Activated B cell treated with CpG ODN at 0.5 μM for 24 hours (primary cell): ENCODE results near the gene DIABLO. TPM values are rescaled to one million over a fixed set of nuclear protein-coding genes. Genes with fewer than 3 reads are reported as not detected.
A peak's percentile ranks its signal among the peaks of the same experiment; 100 is the strongest.

ENCODE experiments used
- ATAC-seq: fragments of 200-7000 bp; cut with Tn5 transposase; one replicate; pipeline ENCODE4 v1.10.0; 2021; ENCODE audit warnings: low read depth, mild to moderate bottlenecking, moderate library complexity
- CTCF ChIA-PET: fragments of 350-600 bp; sonication (Branson Sonifier 250); formaldehyde crosslinking; loops from one replicate; lab custom pipeline; 2021; ENCODE audit warnings: antibody characterized with exemption; lab: Charles Lee
- POLR2A ChIA-PET: fragments of 350-600 bp; sonication (Branson Sonifier 250); formaldehyde crosslinking; loops from one replicate; lab custom pipeline; 2021; ENCODE audit warnings: antibody characterized with exemption; lab: Charles Lee
- DNase-seq: peaks from one replicate; pipeline ENCODE4 v3.0.0; 2022
- H3K27ac Mint-ChIP-seq: one replicate; pipeline ENCODE4 v1.8.0; 2020; ENCODE audit warnings: mixed read lengths
- H3K27me3 Mint-ChIP-seq: one replicate; pipeline ENCODE4 v1.8.0; 2021; ENCODE audit warnings: mixed read lengths
- H3K36me3 Mint-ChIP-seq: one replicate; pipeline ENCODE4 v1.8.0; 2021; ENCODE audit warnings: low read depth, mixed read lengths
- H3K4me1 Mint-ChIP-seq: one replicate; pipeline ENCODE4 v1.8.0; 2021; ENCODE audit warnings: mixed read lengths
- H3K4me3 Mint-ChIP-seq: one replicate; pipeline ENCODE4 v1.8.0; 2020; ENCODE audit warnings: mild to moderate bottlenecking, mixed read lengths
- H3K9me3 Mint-ChIP-seq: one replicate; pipeline ENCODE4 v1.8.0; 2020; ENCODE audit warnings: mixed read lengths
- CTCF ChIP-seq: fragments of 200-600 bp; IDR thresholded peaks from one replicate; pipeline ENCODE4 v1.8.0; 2022; ENCODE audit warnings: antibody characterized with exemption, mild to moderate bottlenecking
- intact Hi-C: fragments of 100-400 bp; cut with micrococcal nuclease; formaldehyde crosslinking; loops from one replicate; pipeline ENCODE4 v1.15.1; 2024
- total RNA-seq: library from RNA; stranded (reverse); gene quantifications from 2 replicates; pipeline ENCODE4 v1.2.3, GENCODE V29; 2022

Gene DIABLO
- total RNA-seq: 39.8 and 51.3 TPM in 2 replicates

- H3K36me3 Mint-ChIP-seq: peaks cover 51% of the 10 kb centered on the region
- no peak for TF ChIP-seq CTCF
- peak; percentile 99 for DNase-seq
- ChIA-PET POLR2A (interaction anchor here (0.5 to 2.2 kb wide), 25 partner anchors 9 to 1934 kb away, joined by 3 to 32 read pairs (median 4); partner anchors contain the start of genes B3GNT4, KNTC1, LRRC43 and MLXIP), CTCF (interaction anchor here (0.7 kb wide), 1 partner anchor 95 kb away, joined by 3 read pairs; no protein-coding TSS in a partner anchor)
- H3K4me3 Mint-ChIP-seq: peak within 1 kb of the TSS; percentile 89
- peak; percentile 93 for ATAC-seq
- peak within 1 kb of the TSS; percentile 89 for H3K27ac Mint-ChIP-seq
- H3K27me3 Mint-ChIP-seq: no peaks in the 10 kb centered on the region
- peaks cover 26% of the 10 kb centered on the region for H3K4me1 Mint-ChIP-seq
- intact Hi-C loops: loop anchor here (1.0 to 10.0 kb wide), 6 partner anchors 40 to 1139 kb away; partner anchors contain the start of genes KNTC1, PSMD9, RSRC2 and SBNO1
- H3K9me3 Mint-ChIP-seq: no peaks in the 10 kb centered on the region
These were observed at the start of gene DIABLO for GRCh38 chr12:122225683-122226365. Gene DIABLO, minus strand, starts transcription at chr12:122226052. Its CDS starts 38 bp downstream, at chr12:122226014.

GRCh38 chr12:122275459-122275858 is 49.6 kb upstream of the DIABLO start:
- no peaks in the 10 kb centered on the region for H3K27me3 Mint-ChIP-seq
- TF ChIP-seq CTCF: no peak
- intact Hi-C loops: no loop called here
- no peak overlapping the region for H3K27ac Mint-ChIP-seq
- POLR2A ChIA-PET: no interaction called here
- H3K36me3 Mint-ChIP-seq: peaks cover 55% of the 10 kb centered on the region
- no peak for ATAC-seq
- CTCF ChIA-PET: no interaction called here
- no peaks in the 10 kb centered on the region for H3K4me1 Mint-ChIP-seq
- H3K4me3 Mint-ChIP-seq: no peak overlapping the region
- no peak for DNase-seq
- H3K9me3 Mint-ChIP-seq: no peaks in the 10 kb centered on the region

- CTCF ChIA-PET: interaction anchor here (0.6 to 0.7 kb wide), 2 partner anchors 103 to 472 kb away, joined by 4 read pairs; no protein-coding TSS in a partner anchor
- Mint-ChIP-seq H3K27me3 (peaks cover 2% of the 10 kb centered on the region), H3K4me1 (peaks cover 21% of the 10 kb centered on the region), H3K4me3 (peak within 1 kb of the TSS; percentile 97), H3K27ac (peak within 1 kb of the TSS; percentile 98), H3K9me3 (no peaks in the 10 kb centered on the region), H3K36me3 (peaks cover 37% of the 10 kb centered on the region)
- DNase-seq: peak; percentile 88
- POLR2A ChIA-PET: interaction anchor here (0.6 to 2.3 kb wide), 19 partner anchors 14 to 1685 kb away, joined by 3 to 32 read pairs (median 5); partner anchors contain the start of genes DIABLO, KNTC1, POP5 and RSRC2
- no peak for TF ChIP-seq CTCF
- peak; percentile 84 for ATAC-seq
- intact Hi-C loops: loop anchor here (1.0 to 10.0 kb wide), 6 partner anchors 40 to 1708 kb away; partner anchors contain the start of genes CCDC92, CLIP1, DENR and DIABLO
These were observed 40.5 kb upstream of the DIABLO start, which contains the start of gene VPS33A for GRCh38 chr12:122266230-122266901. Gene VPS33A, minus strand, starts transcription at chr12:122266494. Its CDS starts 86 bp downstream, at chr12:122266408.

GRCh38 chr12:122265886-122266229 is 40.0 kb upstream of the DIABLO start:
- intact Hi-C loops: loop anchor here (1.0 to 10.0 kb wide), 6 partner anchors 40 to 1709 kb away; partner anchors contain the start of genes CCDC92, CLIP1, DENR and DIABLO
- peaks cover 2% of the 10 kb centered on the region for H3K27me3 Mint-ChIP-seq
- no peaks in the 10 kb centered on the region for H3K9me3 Mint-ChIP-seq
- no peak for DNase-seq
- ChIA-PET CTCF (no interaction called here), POLR2A (interaction anchor here (0.6 to 2.3 kb wide), 5 partner anchors 14 to 967 kb away, joined by 3 to 32 read pairs (median 7); partner anchors contain the start of genes DIABLO, MPHOSPH9, MTRFR and ZCCHC8)
- H3K36me3 Mint-ChIP-seq: peaks cover 41% of the 10 kb centered on the region
- peak overlapping the region; percentile 97 for H3K4me3 Mint-ChIP-seq
- TF ChIP-seq CTCF: no peak
- ATAC-seq: peak; percentile 54
- peak overlapping the region; percentile 98 for H3K27ac Mint-ChIP-seq
- H3K4me1 Mint-ChIP-seq: peaks cover 21% of the 10 kb centered on the region
